Activated T-helper 1 cell treated with anti-CD3 and anti-CD28 coated beads, Interleukin-2, amount 50 U/mL, for 16 hours (primary cell): ENCODE results near the gene NR1H4.
"Not testable (repeated sequence)": the region's sequence is repeated elsewhere in the genome, so short reads cannot be mapped to it uniquely, and the experiment has no call there.

Experiments used
- DNase-seq, 2 donors: peaks; one replicate each; pipeline ENCODE4 v3.0.0-alpha.2; 2020; ENCODE audit warnings: low read depth in 1 of 2, low spot score in 1 of 2

NR1H4 gene

GRCh38 chr12:100508751-100509150 lies 35.1 kb downstream of the NR1H4 start:
- no peak for DNase-seq

GRCh38 chr12:100512692-100513091 lies 39.0 kb downstream of the NR1H4 start:
- DNase-seq: no peak

DNA sequence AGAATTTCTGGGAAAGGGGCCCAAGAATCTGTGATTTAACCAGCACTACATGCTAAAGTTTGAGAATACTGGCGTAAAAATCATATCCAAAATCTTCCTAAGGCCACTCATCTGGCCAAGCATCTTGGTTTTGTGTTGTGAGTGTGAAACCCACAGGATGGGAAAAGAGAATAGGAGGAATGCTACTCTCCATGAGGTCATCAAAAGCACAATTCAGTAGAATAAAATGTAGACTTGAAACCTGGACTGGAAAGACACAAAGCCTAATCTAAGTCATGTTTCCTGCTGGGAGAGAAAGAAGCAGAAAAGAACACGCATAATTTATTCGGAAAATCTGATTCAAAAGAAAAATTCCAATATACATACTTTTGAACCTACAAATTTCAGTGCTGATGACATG lies 42.3 kb downstream of the NR1H4 start:
- DNase-seq: no peak

GRCh38 chr12:100518376-100518775 lies 44.7 kb downstream of the NR1H4 start:
- DNase-seq: no peak

DNA sequence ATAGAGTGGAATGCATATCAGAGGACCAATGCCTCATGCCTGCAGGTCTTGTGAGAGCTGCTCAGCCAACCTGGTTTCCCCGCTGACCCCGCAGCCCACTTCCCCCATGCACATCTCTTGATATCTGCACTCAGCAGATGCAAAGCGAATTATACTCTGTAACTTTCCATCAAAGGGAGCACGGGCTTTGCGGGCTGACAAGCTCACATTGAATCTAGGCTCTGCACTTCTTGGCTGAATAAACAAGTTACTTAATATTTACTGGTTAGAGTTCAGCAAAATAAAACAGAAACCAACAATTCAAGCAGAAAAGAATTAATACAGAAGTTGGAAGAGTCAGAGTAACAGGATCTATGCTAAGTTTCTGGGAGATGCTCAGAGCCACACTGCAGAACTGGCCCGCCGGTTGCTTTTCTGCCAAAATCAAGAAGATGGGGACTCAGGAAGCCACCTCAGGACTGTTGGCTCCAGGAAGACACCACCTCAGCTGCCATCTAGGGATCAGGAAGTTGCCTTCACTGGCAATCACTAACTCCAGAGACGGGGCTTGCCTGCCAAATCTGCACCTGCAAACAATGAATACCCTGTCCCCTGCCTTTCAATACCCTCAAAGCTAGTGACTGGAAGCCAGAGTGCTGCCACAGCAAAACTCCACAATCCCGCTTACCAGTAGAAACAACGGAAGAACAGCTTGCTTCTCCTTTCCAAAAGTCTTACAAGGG lies 46.5 kb downstream of the NR1H4 start:
- no peak for DNase-seq

GRCh38 chr12:100521958-100522357 lies 48.3 kb downstream of the NR1H4 start:
- no peak for DNase-seq

DNA sequence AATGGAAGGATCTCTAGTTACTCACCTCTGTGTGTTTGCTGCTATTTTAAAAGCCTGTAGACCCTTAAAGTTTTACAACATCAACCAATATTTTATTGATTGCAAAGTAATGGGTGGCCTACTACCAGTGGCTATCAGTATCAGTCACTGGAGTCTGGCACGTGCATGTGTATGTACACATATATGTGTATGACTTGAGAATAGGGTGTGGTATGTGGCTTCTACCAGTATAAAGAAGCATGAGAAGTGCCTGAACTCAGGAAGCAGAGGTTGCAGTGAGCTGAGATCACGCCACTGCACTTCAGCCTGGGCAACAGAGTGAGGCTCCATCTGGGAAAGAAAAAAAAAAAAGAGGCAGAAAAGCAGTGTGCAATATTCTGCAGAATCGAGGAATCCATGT lies 54.4 kb downstream of the NR1H4 start:
- DNase-seq: no peak

- DNase-seq: no peak
Observed at GRCh38 chr12:100528471-100529127, 54.9 kb downstream of the NR1H4 start.

- no peak for DNase-seq
Observed at GRCh38 chr12:100529756-100530350, 56.2 kb downstream of the NR1H4 start.

- DNase-seq: no peak
Observed at GRCh38 chr12:100533376-100533775, 59.7 kb downstream of the NR1H4 start.

DNA sequence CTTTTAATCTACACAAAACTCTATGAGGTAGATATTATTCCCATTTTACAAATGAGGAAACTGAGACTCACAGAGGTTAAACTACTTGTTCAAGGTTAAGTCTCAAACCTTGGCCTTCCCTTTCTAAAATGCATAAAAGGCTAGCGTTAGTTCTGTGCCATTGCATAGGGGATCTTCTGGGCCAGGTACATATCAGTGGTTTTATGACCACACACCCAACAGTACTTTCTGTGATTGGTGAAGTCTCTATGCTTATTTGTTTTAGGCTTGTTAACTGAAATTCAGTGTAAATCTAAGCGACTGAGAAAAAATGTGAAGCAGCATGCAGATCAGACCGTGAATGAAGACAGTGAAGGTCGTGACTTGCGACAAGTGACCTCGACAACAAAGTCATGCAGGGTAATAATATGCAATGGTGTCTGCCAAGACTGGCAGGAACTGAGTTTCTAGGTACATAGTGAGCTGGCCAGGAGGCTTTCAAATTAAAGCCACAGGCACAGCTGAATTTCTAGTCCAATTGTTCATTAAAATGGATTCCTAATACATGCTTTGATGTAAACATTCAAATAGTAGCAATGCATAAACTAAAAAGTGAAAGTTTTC lies 61.1 kb downstream of the NR1H4 start:
- no peak for DNase-seq

DNA sequence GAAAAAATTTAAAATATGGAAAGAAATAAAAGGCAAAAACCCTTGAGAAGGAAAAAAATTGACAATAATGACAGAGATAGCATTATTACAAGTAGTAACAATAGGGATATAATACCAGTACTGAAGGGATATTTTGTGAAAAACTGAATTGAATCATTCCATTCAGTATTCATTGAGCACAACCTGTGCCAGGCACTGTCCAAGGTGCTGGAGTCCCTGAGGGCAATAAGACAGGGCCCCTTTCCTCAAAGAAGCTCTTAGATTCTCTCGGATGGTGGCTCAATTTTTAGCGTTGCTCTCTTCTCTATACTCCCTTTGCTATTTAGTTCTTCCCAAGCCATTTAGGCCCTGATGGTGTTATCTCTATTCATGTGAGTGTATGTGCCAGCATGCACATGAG lies 65.5 kb downstream of the NR1H4 start:
- no peak for DNase-seq

- no peak for DNase-seq
Observed at GRCh38 chr12:100544165-100544564, 70.5 kb downstream of the NR1H4 start.

DNA sequence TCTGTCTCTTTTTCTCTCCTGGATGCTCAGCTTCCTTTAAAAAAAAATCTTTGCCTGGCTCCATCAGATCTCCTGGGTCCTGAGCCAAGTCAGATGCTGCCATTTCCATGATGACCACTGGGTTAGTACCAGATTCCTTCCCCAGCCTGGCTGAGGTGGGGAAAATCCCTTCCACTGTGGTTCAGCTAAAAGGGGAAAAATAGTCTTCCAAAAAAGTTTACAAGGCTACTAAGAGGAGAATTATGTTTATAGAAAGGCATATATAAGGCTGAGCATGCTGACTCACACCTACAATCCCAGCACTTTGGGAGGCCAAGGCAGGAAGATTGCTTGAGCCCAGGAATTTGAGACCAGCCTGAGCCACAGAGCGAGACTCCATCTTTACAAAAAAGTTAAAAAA lies 71.4 kb downstream of the NR1H4 start:
- no peak for DNase-seq

- DNase-seq: no peak
Observed at GRCh38 chr12:100553936-100554335, 80.3 kb downstream of the NR1H4 start.

GRCh38 chr12:100554608-100555077 lies 81.0 kb downstream of the NR1H4 start:
- DNase-seq: no peak

DNA sequence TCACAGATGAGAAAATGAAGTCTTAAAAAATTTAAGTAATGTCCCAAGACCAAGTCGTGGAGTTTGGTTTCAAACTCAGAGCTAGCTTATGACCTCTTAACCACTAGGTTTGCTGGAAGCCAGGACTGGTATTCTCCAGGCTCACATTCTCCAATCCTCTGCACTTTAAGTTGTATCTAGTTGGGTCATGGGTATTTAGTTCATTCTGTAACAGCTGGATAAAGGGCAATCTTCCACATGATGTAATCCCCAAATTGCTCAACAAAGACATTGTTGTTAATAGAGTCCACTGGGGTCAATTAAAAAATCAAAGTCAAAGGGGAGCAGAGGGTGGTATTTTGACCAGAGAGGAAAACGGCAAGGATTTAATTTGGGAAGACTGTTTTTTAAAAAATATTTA lies 82.1 kb downstream of the NR1H4 start:
- no peak for DNase-seq

DNA sequence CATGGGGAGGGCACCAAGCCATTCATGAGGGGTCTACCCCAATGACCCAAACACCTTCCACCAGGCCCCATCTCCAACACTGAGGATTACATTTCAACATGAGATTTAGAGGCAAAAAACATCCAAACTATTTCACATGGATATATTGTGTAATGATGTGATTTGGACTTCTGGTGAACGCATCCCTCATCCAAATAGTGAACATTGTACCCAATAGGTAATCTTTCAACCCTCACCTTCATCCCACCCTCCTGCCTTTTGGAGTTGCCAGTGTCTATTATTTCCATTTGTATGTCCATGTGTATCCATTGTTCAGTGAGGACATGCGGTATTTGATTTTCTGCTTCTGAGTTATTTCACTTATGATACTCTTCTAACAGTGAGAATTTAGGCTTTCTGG lies 83.7 kb downstream of the NR1H4 start:
- DNase-seq: no peak

- DNase-seq: not testable (repeated sequence)
Observed at GRCh38 chr12:100559261-100559660, 85.6 kb downstream of the NR1H4 start.

- DNase-seq: no peak
Observed at GRCh38 chr12:100564090-100564489, 90.4 kb downstream of the NR1H4 start.

DNA sequence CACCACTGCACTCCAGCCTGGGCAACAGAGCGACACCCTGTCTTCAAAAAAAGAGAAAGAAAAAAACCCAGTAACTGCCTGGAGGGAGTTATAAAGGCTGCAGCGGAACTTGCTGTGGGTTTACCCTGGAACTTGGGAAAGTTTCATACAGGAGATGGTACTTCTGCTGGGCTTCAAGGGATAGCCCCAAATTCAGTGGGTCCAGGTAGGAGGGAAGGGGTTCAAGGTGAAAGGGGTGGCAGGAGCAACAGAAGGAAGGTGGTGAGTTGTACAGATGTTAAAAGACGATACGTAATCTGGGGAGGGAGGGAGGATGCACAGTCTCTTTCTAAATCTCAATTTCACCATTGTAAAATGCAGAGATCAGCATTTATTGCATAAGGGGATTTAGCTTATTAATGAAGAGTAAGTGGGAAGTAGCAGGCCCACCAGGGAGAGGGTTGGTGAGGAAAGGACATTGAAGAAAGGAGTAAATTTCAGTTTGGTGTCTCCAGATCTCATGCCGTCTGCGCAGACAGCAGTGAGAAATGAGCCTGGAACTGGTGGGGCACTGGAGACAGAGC lies 91.3 kb downstream of the NR1H4 start:
- no peak for DNase-seq
